GM12892 (cell line): Measurements from ENCODE around the gene TXLNB.
"Not testable (repeated sequence)": the region's sequence is repeated elsewhere in the genome, so short reads cannot be mapped to it uniquely, and the experiment has no call there.

Experiments
- DNase-seq: peaks from one replicate; pipeline ENCODE4 v3.0.0; 2011; ENCODE audit not compliant: insufficient read length
- FAIRE-seq: peaks from 2 replicates; lab custom pipeline; 2011; peaks lifted over from hg19 to GRCh38; lab: Jason Lieb, UNC
- POLR2A ChIP-seq: IDR thresholded peaks from 2 replicates; pipeline ENCODE4 v1.6.1; 2011; ENCODE audit warnings: low read depth, low read length, control low read depth
- POLR2AphosphoS5 ChIP-seq: IDR thresholded peaks from 2 replicates; pipeline ENCODE4 v1.6.1; 2011; ENCODE audit warnings: low read depth, low read length, control low read depth
- TAF1 ChIP-seq: IDR thresholded peaks from 2 replicates; pipeline ENCODE4 v1.6.1; 2011; ENCODE audit warnings: low read depth, mild to moderate bottlenecking, control low read depth, low read length, borderline replicate concordance

The TXLNB gene

GRCh38 chr6:139219271-139219729 lies 72.5 kb downstream of the TXLNB start:
- FAIRE-seq (peak; percentile 95), DNase-seq (peak; percentile 29)
- TF ChIP-seq POLR2A (no peak), TAF1 (no peak), POLR2AphosphoS5 (no peak)

- not testable (repeated sequence) for DNase-seq, FAIRE-seq
These were observed 79.3 kb downstream of the TXLNB start for GRCh38 chr6:139212460-139212859.

DNA sequence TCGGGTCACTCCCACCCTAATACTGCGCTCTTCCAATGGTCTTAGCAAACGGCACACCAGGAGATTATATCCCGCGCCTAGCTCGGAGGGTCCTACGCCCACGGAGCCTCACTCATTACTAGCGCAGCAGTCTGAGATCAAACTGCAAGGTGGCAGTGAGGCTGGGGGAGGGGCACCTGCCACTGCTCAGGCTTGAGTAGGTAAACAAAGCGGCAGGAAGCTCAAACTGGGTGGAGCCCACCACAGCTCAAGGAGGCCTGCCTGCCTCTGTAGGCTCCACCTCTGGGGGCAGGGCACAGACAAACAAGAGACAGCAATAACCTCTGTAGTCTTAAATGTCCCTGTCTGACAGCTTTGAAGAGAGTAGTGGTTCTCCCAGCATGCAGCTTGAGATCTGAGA lies 81.0 kb downstream of the TXLNB start:
- not testable (repeated sequence) for FAIRE-seq, DNase-seq

- DNase-seq (no peak), FAIRE-seq (no peak)
- TF ChIP-seq POLR2AphosphoS5 (no peak), POLR2A (no peak), TAF1 (no peak)
These were observed 86.0 kb downstream of the TXLNB start for GRCh38 chr6:139205843-139206242.

DNA sequence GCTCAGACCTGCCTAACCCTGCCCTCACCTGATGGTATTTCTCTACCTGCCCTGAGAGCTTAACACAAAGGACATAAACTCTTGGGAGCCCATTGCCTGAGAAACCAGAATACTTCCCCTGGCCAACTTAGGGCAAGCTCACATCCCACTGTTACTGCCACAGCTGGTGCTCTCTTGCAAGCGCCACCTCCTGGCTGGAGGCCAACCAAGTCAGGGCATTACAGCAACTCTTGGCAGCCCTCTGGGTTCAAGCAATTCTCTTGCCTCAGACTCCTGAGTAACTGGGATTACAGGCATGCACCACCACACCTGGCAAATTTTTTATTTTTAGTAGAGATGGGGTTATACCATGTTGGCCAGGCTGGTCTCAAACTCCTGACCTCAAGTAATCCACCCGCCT lies 86.8 kb downstream of the TXLNB start:
- TF ChIP-seq TAF1 (no peak), POLR2AphosphoS5 (no peak), POLR2A (no peak)
- no peak for DNase-seq
- FAIRE-seq: no peak

DNA sequence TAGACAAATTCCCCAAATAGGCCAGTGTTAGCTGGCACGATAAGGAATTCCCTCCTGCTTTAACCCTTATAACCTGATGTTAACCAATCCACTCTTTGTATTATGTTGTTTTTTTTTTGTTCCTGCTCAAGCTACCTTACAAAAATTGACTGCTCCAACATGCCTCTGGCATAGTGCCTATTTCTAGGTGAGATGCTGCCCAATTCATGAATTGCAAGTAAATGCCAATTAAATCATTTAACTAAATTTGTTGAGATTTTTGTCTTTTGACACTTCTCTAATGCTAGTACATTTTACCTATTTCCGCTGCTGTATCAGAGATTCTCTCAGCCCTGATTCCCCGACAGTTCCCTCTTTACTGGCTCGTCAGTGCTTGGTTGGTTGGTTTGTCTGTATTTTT lies 90.4 kb downstream of the TXLNB start:
- TF ChIP-seq TAF1 (no peak), POLR2AphosphoS5 (no peak), POLR2A (no peak)
- DNase-seq: no peak
- no peak for FAIRE-seq

DNA sequence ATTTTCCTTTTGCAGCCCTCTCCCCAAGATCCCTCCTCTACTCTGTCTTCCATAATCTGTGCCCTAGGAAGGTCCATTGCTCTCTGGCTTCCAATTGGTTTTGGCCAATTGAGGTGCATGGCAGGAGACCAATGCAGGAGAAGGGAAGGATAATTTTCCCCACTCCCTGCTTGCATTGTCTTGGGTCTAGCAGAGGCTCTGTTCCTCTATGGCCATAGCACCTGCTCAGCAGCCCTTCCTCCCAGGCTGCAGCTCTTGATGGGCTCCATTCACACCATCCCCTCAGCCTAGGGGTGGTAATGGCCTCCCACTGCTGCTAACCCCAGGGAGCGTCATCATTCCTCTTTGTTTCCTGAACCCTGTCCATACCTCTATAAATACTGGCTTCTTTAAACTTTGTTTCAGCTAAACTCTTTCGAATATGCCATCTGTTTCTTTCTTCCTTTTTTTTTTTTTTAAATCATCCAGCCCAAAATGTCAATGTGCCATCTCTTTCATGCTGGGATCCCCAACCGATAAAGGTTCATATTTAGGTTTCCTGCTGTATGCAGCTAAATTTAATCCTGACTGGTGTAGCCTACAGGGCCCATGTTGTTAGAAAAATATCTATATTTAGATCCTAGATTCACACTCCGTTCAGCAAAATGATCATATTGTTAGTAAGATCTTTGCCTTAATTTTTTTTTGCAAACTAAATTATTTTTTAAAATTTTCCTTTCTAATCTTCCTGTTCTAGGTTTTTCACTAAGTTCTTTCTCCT lies 93.1 kb downstream of the TXLNB start:
- no peak for TF ChIP-seq POLR2A
- no peak for TF ChIP-seq TAF1
- TF ChIP-seq POLR2AphosphoS5: no peak
- no peak for DNase-seq
- no peak for FAIRE-seq

- TF ChIP-seq TAF1: no peak
- no peak for TF ChIP-seq POLR2A
- DNase-seq: no peak
- no peak for FAIRE-seq
These were observed 97.1 kb downstream of the TXLNB start for GRCh38 chr6:139194740-139195139.
